SK-N-SH treated with all-trans-retinoic acid at 6 μM for 48 hours (cell line): ENCODE data around the gene CLEC4A.

Experiments
- PPARA ChIP-seq: fragments of 250-450 bp; sonication (Bioruptor Pico); IDR thresholded peaks from 2 replicates; pipeline ENCODE4 v1.5.0; 2020; ENCODE audit warnings: mild to moderate bottlenecking, borderline replicate concordance
- TCF4 ChIP-seq: fragments of 250-450 bp; sonication (Bioruptor Pico); IDR thresholded peaks from 2 replicates; pipeline ENCODE4 v1.8.0; 2021; ENCODE audit warnings: mild to moderate bottlenecking, moderate library complexity, borderline replicate concordance
- ZFP3 ChIP-seq: fragments of 250-450 bp; sonication (Bioruptor Pico); IDR thresholded peaks from 2 replicates; pipeline ENCODE4 v1.5.0; 2020; ENCODE audit warnings: mild to moderate bottlenecking, moderate library complexity
- TF ChIP-seq, protein P1 (sequence below): fragments of 250-450 bp; sonication (Bioruptor Pico); IDR thresholded peaks from 2 replicates; pipeline ENCODE4 v1.5.1; 2020; ENCODE audit warnings: low read depth, mild to moderate bottlenecking, moderate library complexity

DNA sequence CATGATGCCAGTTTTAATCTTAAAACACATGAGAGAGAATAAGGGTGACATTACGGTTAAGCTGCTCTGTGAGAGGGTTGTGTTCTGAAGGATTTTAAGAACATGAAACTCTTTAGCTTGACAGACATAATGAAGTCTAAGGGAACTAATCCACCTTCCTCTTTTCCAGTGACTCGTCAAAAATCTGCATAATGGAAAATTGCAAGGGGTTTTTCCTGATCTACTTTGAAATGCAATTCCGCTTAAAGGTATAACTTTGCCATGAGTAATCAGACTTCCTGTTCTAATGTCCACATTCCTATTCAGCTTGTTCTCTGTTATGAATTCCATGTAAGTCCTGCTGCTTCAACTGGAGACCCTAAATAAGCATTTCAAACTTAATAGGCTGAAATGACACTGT lies 33.4 kb downstream of the CLEC4A start, which contains the start of gene ZNF705A:
- TF ChIP-seq, protein P1, sequence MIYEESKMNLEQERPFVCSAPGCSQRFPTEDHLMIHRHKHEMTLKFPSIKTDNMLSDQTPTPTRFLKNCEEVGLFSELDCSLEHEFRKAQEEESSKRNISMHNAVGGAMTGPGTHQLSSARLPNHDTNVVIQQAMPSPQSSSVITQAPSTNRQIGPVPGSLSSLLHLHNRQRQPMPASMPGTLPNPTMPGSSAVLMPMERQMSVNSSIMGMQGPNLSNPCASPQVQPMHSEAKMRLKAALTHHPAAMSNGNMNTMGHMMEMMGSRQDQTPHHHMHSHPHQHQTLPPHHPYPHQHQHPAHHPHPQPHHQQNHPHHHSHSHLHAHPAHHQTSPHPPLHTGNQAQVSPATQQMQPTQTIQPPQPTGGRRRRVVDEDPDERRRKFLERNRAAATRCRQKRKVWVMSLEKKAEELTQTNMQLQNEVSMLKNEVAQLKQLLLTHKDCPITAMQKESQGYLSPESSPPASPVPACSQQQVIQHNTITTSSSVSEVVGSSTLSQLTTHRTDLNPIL (CRISPR knock-in tag): no peak
- TF ChIP-seq PPARA (CRISPR knock-in tag) (no peak), ZFP3 (CRISPR knock-in tag) (no peak), TCF4 (no peak)
